Astrocyte of the cerebellum (primary cell): ENCODE results near the gene TNNI2.

ENCODE experiments used
- DNase-seq: peaks from one replicate; pipeline ENCODE4 v3.0.0-alpha.2; 2011; ENCODE audit warnings: low read depth
- H3K4me3 ChIP-seq: 2 replicates; pipeline ENCODE4 v1.5.1; 2011; ENCODE audit warnings: mild to moderate bottlenecking, low read depth, low read length, moderate library complexity
- CTCF ChIP-seq: IDR thresholded peaks from 2 replicates; pipeline ENCODE4 v1.5.1; 2012; ENCODE audit warnings: low read length, low read depth, moderate library complexity, mild to moderate bottlenecking; ENCODE audit errors: missing control alignments
- in situ Hi-C: cut with HindIII; loops from 2 replicates; pipeline ENCODE4 v1.10.0; 2017; ENCODE audit warnings: low sequenced_read_pairs

TNNI2 gene

GRCh38 chr11:1829039-1829820 is 9.6 kb upstream of the TNNI2 start:
- DNase-seq: peak; percentile 36
- in situ Hi-C loops: no loop called here
- H3K4me3 ChIP-seq: no peak overlapping the region
- TF ChIP-seq CTCF: no peak

GRCh38 chr11:1830004-1830321 is 8.8 kb upstream of the TNNI2 start:
- DNase-seq: no peak
- TF ChIP-seq CTCF: no peak

GRCh38 chr11:1830322-1831223 is 8.2 kb upstream of the TNNI2 start:
- DNase-seq: peak; percentile 32
- in situ Hi-C loops: no loop called here
- H3K4me3 ChIP-seq: no peak overlapping the region
- TF ChIP-seq CTCF: no peak

More at GRCh38 chr11:1830004-1830321, 8.8 kb upstream of the TNNI2 start:
- in situ Hi-C loops: no loop called here
- no peak overlapping the region for H3K4me3 ChIP-seq

GRCh38 chr11:1831338-1832210 is 7.2 kb upstream of the TNNI2 start:
- H3K4me3 ChIP-seq: no peak overlapping the region
- no peak for DNase-seq
- in situ Hi-C loops: no loop called here
- no peak for TF ChIP-seq CTCF

GRCh38 chr11:1832211-1832919 is 6.4 kb upstream of the TNNI2 start:
- DNase-seq: no peak
- H3K4me3 ChIP-seq: no peak overlapping the region
- peak; percentile 92 for TF ChIP-seq CTCF
- in situ Hi-C loops: no loop called here

GRCh38 chr11:1832920-1833295 is 5.9 kb upstream of the TNNI2 start:
- TF ChIP-seq CTCF: no peak
- H3K4me3 ChIP-seq: no peak overlapping the region
- in situ Hi-C loops: no loop called here
- no peak for DNase-seq
